IMR-90 (cell line): ENCODE results near the gene ASMTL. TPM values are rescaled to one million over a fixed set of nuclear protein-coding genes. Genes with fewer than 3 reads are reported as not detected.

Source experiments
- ATAC-seq: fragments of 200-7000 bp; cut with Tn5 transposase; 2 replicates; pipeline ENCODE4 v1.9.1; 2020; ENCODE audit warnings: low read depth, mild to moderate bottlenecking, moderate library complexity
- BruUV-seq: library from RNA; stranded (reverse); fragments of 400-500 nt; replicated peaks from 2 replicates; lab custom pipeline; 2021; lab: Mats Ljungman, UMichigan
- CTCF ChIA-PET: fragments of 300-600 bp; formaldehyde crosslinking; extraction: SDS; loops from one replicate; lab custom pipeline; 2021; ENCODE audit warnings: antibody characterized with exemption; lab: Yijun Ruan, JAX
- POLR2A ChIA-PET: fragments of 300-600 bp; sonication (Branson Sonifier 250); formaldehyde crosslinking; loops from one replicate; lab custom pipeline; 2022; ENCODE audit warnings: antibody characterized with exemption; ENCODE audit not compliant: unreplicated experiment; lab: Charles Lee
- DNase-seq: peaks from one replicate; pipeline ENCODE4 v3.0.0; 2013
- H2AFZ ChIP-seq: replicated peaks from 2 replicates; pipeline ENCODE3; 2013; ENCODE audit warnings: low read length, mild to moderate bottlenecking; ENCODE audit not compliant: poor library complexity
- H2AK5ac ChIP-seq: 2 replicates; pipeline ENCODE4 v1.6.1; 2013; ENCODE audit warnings: low read depth, low read length, inconsistent platforms
- H2AK9ac ChIP-seq: replicated peaks from 2 replicates; pipeline ENCODE3; 2013; ENCODE audit warnings: mild to moderate bottlenecking, low read depth, low read length, moderate library complexity; ENCODE audit not compliant: poor library complexity
- H2BK120ac ChIP-seq: 2 replicates; pipeline ENCODE4 v1.6.1; 2013; ENCODE audit warnings: low read depth, low read length, inconsistent platforms
- H2BK15ac ChIP-seq: 3 replicates; pipeline ENCODE4 v1.6.1; 2013; ENCODE audit warnings: low read depth, low read length, inconsistent platforms
- H2BK20ac ChIP-seq: 2 replicates; pipeline ENCODE4 v1.6.1; 2013; ENCODE audit warnings: low read depth, mild to moderate bottlenecking, inconsistent platforms, low read length, moderate library complexity
- H2BK5ac ChIP-seq: 2 replicates; pipeline ENCODE4 v1.6.1; 2013; ENCODE audit warnings: mild to moderate bottlenecking, low read depth, low read length, inconsistent platforms; ENCODE audit not compliant: poor library complexity, severe bottlenecking
- H3K14ac ChIP-seq: replicated peaks from 2 replicates; pipeline ENCODE4 v1.6.1; 2013; ENCODE audit warnings: low read depth, low read length, inconsistent platforms
- H3K18ac ChIP-seq: 2 replicates; pipeline ENCODE4 v1.6.1; 2013; ENCODE audit warnings: low read depth, low read length, control low read depth
- H3K23ac ChIP-seq: 2 replicates; pipeline ENCODE4 v1.6.1; 2013; ENCODE audit warnings: low read depth, low read length, inconsistent platforms
- H3K27ac ChIP-seq: 2 replicates; pipeline ENCODE4 v1.5.1; 2013; ENCODE audit warnings: mild to moderate bottlenecking, control low read depth, low read length; ENCODE audit not compliant: insufficient read depth
- H3K27me3 ChIP-seq: 2 replicates; pipeline ENCODE4 v1.6.1; 2013; ENCODE audit warnings: low read length; ENCODE audit not compliant: control insufficient read depth, insufficient read depth
- H3K36me3 ChIP-seq: 2 replicates; pipeline ENCODE4 v1.6.1; 2013; ENCODE audit warnings: low read length, mixed read lengths; ENCODE audit not compliant: control insufficient read depth, insufficient read depth
- H3K4ac ChIP-seq: 2 replicates; pipeline ENCODE4 v1.6.1; 2013; ENCODE audit warnings: low read depth, low read length, inconsistent platforms
- H3K4me1 ChIP-seq: 2 replicates; pipeline ENCODE4 v1.6.1; 2013; ENCODE audit warnings: low read length, mixed read lengths; ENCODE audit not compliant: control insufficient read depth, insufficient read depth
- H3K4me2 ChIP-seq: 2 replicates; pipeline ENCODE4 v1.6.1; 2013; ENCODE audit warnings: low read depth, mild to moderate bottlenecking, control low read depth, low read length, moderate library complexity
- H3K4me3 ChIP-seq: 2 replicates; pipeline ENCODE4 v1.5.1; 2013; ENCODE audit warnings: low read depth, mild to moderate bottlenecking, control low read depth, low read length, moderate library complexity; ENCODE audit not compliant: insufficient read depth
- H3K56ac ChIP-seq: 2 replicates; pipeline ENCODE4 v1.6.1; 2013; ENCODE audit warnings: low read length, inconsistent platforms; ENCODE audit not compliant: insufficient read depth; ENCODE audit errors: extremely low read depth
- H3K79me1 ChIP-seq, 2 experiments: 2 replicates each; pipeline ENCODE4 v1.6.1; 2013; ENCODE audit warnings: low read length in 2 of 2, inconsistent platforms in 1 of 2, low read depth in 1 of 2
- H3K9ac ChIP-seq: 2 replicates; pipeline ENCODE4 v1.6.1; 2013; ENCODE audit warnings: low read depth, low read length, control low read depth
- H3K9me1 ChIP-seq: 2 replicates; pipeline ENCODE4 v1.6.1; 2013; ENCODE audit warnings: low read length, inconsistent platforms; ENCODE audit not compliant: insufficient read depth
- H3K9me3 ChIP-seq: 2 replicates; pipeline ENCODE4 v1.6.1; 2013; ENCODE audit warnings: low read length; ENCODE audit not compliant: control insufficient read depth, insufficient read depth
- H4K20me1 ChIP-seq: 2 replicates; pipeline ENCODE4 v1.6.1; 2013; ENCODE audit warnings: low read length, inconsistent platforms; ENCODE audit not compliant: insufficient read depth
- H4K5ac ChIP-seq: 2 replicates; pipeline ENCODE4 v1.6.1; 2013; ENCODE audit warnings: mild to moderate bottlenecking, low read depth, low read length, control low read depth
- H4K8ac ChIP-seq, 2 experiments: 2 replicates each; pipeline ENCODE4 v1.6.1; 2013; ENCODE audit warnings: low read depth in 2 of 2, low read length in 2 of 2, control low read depth in 1 of 2, inconsistent platforms in 1 of 2
- H4K91ac ChIP-seq: 2 replicates; pipeline ENCODE4 v1.6.1; 2013; ENCODE audit warnings: low read depth, low read length, inconsistent platforms; ENCODE audit not compliant: insufficient read depth
- CEBPB ChIP-seq: IDR thresholded peaks from 2 replicates; pipeline ENCODE4 v1.6.1; 2012; ENCODE audit warnings: low read depth, low read length, improper control_type of control experiment
- ELK1 ChIP-seq: fragments of 150-350 bp; IDR thresholded peaks from 2 replicates; pipeline ENCODE4 v1.6.1; 2016; ENCODE audit warnings: low read depth, mild to moderate bottlenecking, low read length, moderate library complexity, borderline replicate concordance
- MAZ ChIP-seq: IDR thresholded peaks from 2 replicates; pipeline ENCODE4 v1.6.1; 2012; ENCODE audit warnings: low read depth, mild to moderate bottlenecking, low read length, improper control_type of control experiment, moderate library complexity, borderline replicate concordance
- RCOR1 ChIP-seq: IDR thresholded peaks from 2 replicates; pipeline ENCODE4 v1.6.1; 2012; ENCODE audit warnings: mild to moderate bottlenecking, low read length, improper control_type of control experiment; ENCODE audit not compliant: insufficient replicate concordance
- RFX5 ChIP-seq: IDR thresholded peaks from 2 replicates; pipeline ENCODE4 v1.8.0; 2012; ENCODE audit warnings: low read depth, mild to moderate bottlenecking, low read length, moderate library complexity
- USF2 ChIP-seq: fragments of 150-350 bp; IDR thresholded peaks from 2 replicates; pipeline ENCODE4 v1.6.1; 2017; ENCODE audit warnings: mild to moderate bottlenecking, antibody characterized with exemption, low read length, low read depth
- WGBS, 2 experiments: methylation state at CpG; one replicate each; pipeline versions ENCODE4 v1.1.5 to v1.1.7; 2013; ENCODE audit warnings: missing lambda C conversion rate in 2 of 2; ENCODE audit not compliant: insufficient read length in 1 of 2; ENCODE audit errors: extremely low coverage in 2 of 2; 5-methylcytosine and 5-hydroxymethylcytosine counted together
- dilution Hi-C: fragments of 300-500 bp; cut with HindIII; formaldehyde crosslinking; loops from one replicate; pipeline ENCODE4 v1.14.3; 2018; ENCODE audit warnings: low sequenced_read_pairs; ENCODE audit not compliant: unreplicated experiment
- in situ Hi-C: fragments of 300-500 bp; cut with MboI; formaldehyde crosslinking; loops from 3 replicates; pipeline ENCODE4 v1.14.3; 2019; ENCODE audit warnings: low sequenced_read_pairs, inconsistent platforms, mixed read lengths
- intact Hi-C: fragments of 100-400 bp; cut with micrococcal nuclease; formaldehyde crosslinking; loops from 2 replicates; pipeline ENCODE4 v1.10.0; 2022
- polyA plus RNA-seq, 3 experiments: library from polyadenylated mRNA; depleted of rRNA; stranded (reverse); fragments of >200 nt; gene quantifications; 2 replicates each; pipeline ENCODE4 v1.2.3, GENCODE V29; 2012; ENCODE audit warnings: low replicate concordance in 1 of 3
- total RNA-seq: library from RNA; depleted of rRNA; stranded (reverse); fragments of >200 nt; gene quantifications from 2 replicates; pipeline ENCODE4 v1.2.3, GENCODE V29; 2012

Gene ASMTL
- total and polyA plus RNA-seq, 2 of the 4 experiments (the other 2 are of a cell fraction), result 13.4 to 33.4 TPM

- Histone ChIP-seq H3K4ac (no peak overlapping the region), H2AK5ac (no peak overlapping the region), H3K9me1 (no peaks in the 10 kb centered on the region), H2BK20ac (no peak overlapping the region), H3K4me1 (no peaks in the 10 kb centered on the region), H2AFZ (no peak overlapping the region), H4K8ac (no peak overlapping the region), H3K14ac (no peak overlapping the region), H2BK5ac (no peak overlapping the region), H3K9ac (no peak overlapping the region), H4K5ac (no peak overlapping the region), H3K9me3 (peaks cover 26% of the 10 kb centered on the region; the same call in 1 of the 2 replicates), H3K18ac (no peak overlapping the region), H4K20me1 (no peaks in the 10 kb centered on the region), H2AK9ac (no peak overlapping the region), H3K79me1 (no peaks in the 10 kb centered on the region), H3K36me3 (no peaks in the 10 kb centered on the region), H2BK120ac (no peak overlapping the region), H3K4me2 (no peak overlapping the region), H3K23ac (no peak overlapping the region), H3K56ac (no peak overlapping the region), H3K27ac (no peak overlapping the region), H3K4me3 (no peak overlapping the region), H4K91ac (no peak overlapping the region), H3K27me3 (no peaks in the 10 kb centered on the region), H2BK15ac (no peak overlapping the region)
- BruUV-seq, result no TSS peak
- CTCF ChIA-PET, result no interaction called here
- ATAC-seq (no peak), DNase-seq (no peak)
- 100% methylated on average over 1 of the region's 5 CpGs; no CpG with 5 or more reads in 1 of the 2 experiments for WGBS, 2 experiments
- intact Hi-C loops, result no loop called here
- in situ Hi-C loops, result no loop called here
- POLR2A ChIA-PET, result no interaction called here
- dilution Hi-C loops, result no loop called here
- no peak for TF ChIP-seq ELK1
- no peak for TF ChIP-seq USF2
- no peak for TF ChIP-seq RFX5
- no peak for TF ChIP-seq RCOR1
- no peak for TF ChIP-seq CEBPB
- no peak for TF ChIP-seq MAZ
Measured at GRCh38 chrX:1487401-1487800, 34.7 kb upstream of the ASMTL start.
